Brain pericyte (primary cell): Measurements from ENCODE around the gene RAD51C.
"Not testable (repeated sequence)": the region's sequence is repeated elsewhere in the genome, so short reads cannot be mapped to it uniquely, and the experiment has no call there.

Experiments used
- DNase-seq: peaks from one replicate; pipeline ENCODE4 v3.0.0-alpha.2; 2012; ENCODE audit warnings: low read depth, low spot score

Gene RAD51C

GRCh38 chr17:58734811-58735210 is 42.4 kb downstream of the RAD51C start:
- DNase-seq: no peak

GRCh38 chr17:58741121-58741625 is 48.8 kb downstream of the RAD51C start:
- no peak for DNase-seq

GRCh38 chr17:58747674-58748073 is 55.3 kb downstream of the RAD51C start:
- DNase-seq: no peak

DNA sequence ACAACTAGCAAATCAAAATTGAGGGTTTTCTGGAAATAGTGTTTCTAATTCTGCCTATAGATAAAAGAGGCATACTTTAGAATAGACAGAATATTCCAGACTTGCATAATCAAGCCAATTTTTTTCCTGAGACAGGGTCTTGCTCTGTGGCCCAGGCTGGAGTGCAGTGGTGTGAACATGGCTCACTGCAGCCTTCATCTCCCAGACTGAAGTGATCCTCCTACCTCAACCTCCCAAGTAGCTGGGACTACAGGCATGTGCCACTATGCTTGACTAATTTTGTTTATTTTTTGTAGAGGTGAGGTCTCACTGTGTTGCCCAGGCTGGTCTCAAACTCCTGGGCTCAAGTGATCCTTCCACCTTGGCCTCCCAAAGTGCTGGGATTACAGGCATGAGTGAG is 57.2 kb downstream of the RAD51C start:
- not testable (repeated sequence) for DNase-seq

- DNase-seq: no peak
These were observed 60.6 kb downstream of the RAD51C start for GRCh38 chr17:58753026-58753425.

DNA sequence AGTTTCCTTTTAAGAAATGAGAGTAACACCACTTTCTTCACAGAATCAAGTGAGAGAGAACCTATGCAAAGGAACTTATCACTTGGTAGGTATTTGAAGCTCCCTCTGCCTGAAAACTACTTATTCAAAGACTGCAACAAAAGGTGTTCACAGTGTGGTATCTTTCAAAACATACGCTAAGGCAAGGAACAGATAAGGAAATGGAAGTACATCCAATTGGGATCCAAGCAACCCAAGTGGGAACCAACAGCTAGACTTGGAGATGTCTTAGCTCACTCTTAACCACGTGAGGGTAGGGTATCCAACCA is 62.8 kb downstream of the RAD51C start:
- no peak for DNase-seq

DNA sequence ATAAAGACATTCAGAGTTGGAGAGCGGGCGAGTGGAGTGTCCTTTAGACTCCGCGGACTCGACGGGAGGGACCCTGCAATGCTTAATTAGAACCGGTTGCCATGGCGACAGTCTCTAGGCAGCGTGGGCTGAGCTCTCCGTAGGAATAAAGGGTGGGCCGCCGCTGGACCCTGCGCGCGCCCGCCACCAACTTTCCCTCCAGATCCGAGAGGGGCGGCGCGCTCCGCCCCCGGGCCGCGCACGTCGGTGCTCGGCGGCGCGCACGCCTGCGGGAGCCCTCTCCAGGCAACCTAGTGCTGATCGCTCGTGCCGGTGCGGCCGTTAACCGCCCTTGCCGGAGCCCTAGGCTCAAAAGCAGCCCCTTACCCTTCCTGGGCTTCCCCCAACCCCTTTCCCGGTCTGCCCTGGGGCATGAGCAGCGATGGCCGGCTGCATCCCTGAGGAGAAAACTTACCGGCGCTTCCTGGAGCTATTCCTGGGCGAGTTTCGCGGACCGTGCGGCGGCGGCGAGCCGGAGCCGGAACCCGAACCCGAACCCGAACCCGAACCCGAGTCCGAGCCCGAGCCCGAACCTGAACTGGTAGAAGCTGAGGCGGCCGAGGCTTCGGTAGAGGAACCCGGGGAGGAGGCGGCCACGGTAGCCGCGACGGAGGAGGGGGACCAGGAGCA is 63.3 kb downstream of the RAD51C start, which contains the start of gene PPM1E:
Gene PPM1E, plus strand, starts transcription at position 278 of the 669 bp plus-strand sequence.
- DNase-seq: no peak

- DNase-seq: no peak
These were observed 64.1 kb downstream of the RAD51C start for GRCh38 chr17:58756246-58757161.

GRCh38 chr17:58757162-58757613 is 64.8 kb downstream of the RAD51C start:
- DNase-seq: no peak

GRCh38 chr17:58758890-58759289 is 66.5 kb downstream of the RAD51C start:
- DNase-seq: no peak

DNA sequence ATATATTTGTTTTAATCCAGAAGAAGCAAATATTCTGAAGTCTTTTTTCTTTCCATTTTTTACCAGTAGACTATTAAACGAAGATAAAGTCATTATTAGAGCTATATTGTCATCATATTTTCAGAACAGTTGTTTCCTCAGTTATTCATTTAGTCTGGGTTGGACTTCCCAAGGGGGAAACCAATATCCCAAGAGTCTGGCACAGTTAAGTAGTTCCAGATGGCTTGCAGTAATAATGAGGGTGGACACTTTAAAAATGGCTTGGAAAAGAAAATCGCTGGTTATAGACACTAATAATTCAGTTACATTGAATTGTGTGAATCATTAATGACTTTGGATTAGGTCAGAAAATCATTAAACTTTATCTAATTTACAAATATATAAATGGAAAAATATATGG is 67.1 kb downstream of the RAD51C start:
- DNase-seq: no peak

DNA sequence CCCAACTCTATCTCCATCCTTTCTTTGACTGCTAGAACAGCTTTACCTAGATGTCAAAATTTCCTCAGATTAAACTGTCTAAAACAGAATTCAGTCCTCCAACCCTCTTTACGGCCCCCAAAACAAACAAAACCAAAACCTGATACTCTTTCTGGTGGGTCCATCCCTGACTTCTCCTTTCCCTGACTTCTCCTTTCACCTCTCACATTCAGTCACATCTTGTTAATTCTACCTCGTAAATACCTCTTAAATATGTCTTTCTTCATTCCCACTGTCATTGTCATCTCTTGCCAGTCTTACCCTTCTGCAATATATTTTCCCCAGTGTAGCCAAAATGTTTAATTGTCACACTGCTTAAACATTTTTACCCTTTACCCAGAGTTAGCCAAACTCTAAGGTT is 67.8 kb downstream of the RAD51C start:
- DNase-seq: no peak

DNA sequence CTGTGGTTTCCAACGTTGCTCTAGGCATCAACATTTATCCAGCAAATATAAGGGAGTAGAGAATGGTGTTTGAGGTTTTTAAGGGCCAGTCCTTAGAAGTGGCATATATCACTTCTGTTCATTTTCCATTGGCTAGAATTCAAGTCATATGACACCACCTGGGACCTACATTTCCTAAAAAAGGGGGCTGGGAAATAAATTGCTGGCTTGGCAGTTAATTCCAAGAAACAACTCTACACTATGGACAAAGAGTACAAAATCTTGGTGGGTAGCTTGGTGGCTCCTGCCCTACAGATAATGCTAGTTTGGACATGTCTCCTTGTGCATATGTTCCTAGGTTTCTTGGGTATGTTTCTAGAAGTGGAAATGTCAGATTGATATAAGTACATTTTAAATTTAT is 70.9 kb downstream of the RAD51C start:
- DNase-seq: no peak

- DNase-seq: no peak
These were observed 72.0 kb downstream of the RAD51C start for GRCh38 chr17:58764373-58764772.

- not testable (repeated sequence) for DNase-seq
These were observed 86.1 kb downstream of the RAD51C start for GRCh38 chr17:58778482-58778881.

DNA sequence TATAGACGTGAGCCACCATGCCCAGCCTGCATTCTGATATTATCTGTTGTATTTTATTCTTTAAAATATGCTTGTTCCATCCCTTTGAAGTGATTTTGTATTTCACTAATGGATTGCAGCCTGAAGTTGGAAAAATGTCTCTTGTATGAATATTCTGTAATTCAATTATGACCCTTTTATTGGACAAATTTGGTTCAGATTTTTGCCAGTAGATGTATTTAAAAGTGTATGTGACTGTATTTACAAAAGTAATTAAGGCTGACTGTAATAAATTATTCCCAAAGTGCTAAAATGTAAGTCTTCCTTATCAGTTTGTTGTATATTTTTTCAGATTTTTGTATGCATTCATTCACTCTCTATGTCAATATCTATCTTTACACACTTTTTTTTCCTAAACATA is 87.0 kb downstream of the RAD51C start:
- DNase-seq: no peak

DNA sequence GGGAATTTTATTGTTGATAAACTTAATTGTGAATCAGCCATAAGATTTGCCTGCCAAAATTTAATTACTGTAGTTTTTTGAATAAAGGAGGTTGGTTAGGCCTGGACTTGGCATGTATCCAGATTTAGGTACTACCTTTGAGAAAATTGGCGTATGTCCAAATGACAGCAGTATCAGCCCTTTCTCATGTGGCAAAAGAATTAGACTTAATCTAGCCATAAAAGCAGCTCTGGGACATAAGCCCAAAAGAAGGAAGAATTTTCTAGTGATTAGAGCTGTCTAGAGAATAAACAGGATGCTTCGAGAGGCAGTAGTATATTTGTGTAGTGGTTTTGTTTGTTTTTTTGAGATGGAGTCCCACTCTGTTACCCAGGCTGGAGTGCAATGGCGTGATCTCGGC is 91.0 kb downstream of the RAD51C start:
- DNase-seq: no peak

DNA sequence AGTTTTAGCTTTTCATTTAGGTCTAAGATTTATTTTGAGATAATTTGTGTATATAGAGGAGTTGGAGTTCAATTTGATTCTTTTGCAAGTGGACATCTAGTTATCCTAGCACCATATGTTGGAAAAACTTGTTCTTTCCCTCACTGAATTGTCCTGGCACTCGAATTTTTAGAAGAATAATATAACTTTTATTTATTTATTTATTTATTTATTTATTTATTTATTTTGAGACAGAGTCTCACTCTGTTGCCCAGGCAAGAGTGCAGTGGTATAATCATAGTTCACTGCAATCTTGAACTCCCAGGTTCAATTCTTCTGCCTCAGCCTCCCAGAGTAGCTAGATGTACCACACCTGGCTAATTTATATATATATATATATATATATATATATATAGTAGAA is 92.7 kb downstream of the RAD51C start:
- no peak for DNase-seq
